HG02870 (cell line): ENCODE measurements around the gene GRIP1.

Experiments
- ATAC-seq: cut with Tn5 transposase; IDR thresholded peaks from one replicate; pipeline ENCODE4 v1.9.1; 2021; ENCODE audit warnings: mild to moderate bottlenecking, moderate library complexity; ENCODE audit not compliant: unreplicated experiment

GRIP1 gene

DNA sequence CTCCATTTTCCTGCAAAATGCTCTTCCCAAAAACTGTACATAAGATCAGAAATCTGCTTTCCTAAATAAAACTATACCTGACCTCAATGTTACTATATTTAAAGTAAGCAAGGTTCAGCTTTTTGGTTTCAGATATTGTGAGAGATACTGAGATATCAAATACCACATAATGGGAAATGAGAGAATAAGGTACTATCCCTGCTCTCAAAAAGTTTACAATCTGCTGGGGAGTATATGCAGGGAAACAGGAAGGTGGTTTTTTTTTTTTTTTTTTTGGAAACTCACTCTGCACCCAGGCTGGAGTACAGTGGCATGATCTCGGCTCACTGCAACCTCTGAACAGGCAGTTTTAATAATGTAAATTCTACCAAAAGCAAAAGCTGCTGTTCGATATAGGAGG is 327.6 kb downstream of the GRIP1 start:
- ATAC-seq, result no peak

GRCh38 chr12:66345956-66346355 is 332.9 kb downstream of the GRIP1 start:
- ATAC-seq, result no peak

DNA sequence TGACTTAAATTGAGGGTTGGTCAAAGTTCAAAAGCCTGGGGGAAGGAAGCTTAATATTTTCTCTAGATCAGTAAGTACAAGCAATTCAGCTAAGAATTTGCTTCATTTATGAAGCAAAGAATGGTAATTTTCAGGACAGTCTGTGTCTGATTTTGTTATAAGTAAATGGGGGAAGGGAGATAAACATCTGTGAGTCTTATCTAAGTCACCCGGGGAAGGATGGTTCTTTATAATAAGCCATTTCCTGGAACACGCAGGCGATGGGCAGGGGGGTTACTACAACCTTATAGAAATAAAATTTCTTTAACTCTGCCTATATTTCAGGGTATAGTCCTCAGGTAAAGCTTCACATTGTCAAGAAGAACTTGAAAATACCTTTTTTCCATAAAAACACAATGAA is 333.7 kb downstream of the GRIP1 start:
- no peak for ATAC-seq

GRCh38 chr12:66341126-66341525 is 337.8 kb downstream of the GRIP1 start:
- ATAC-seq, result no peak

GRCh38 chr12:66340131-66340530 is 338.7 kb downstream of the GRIP1 start:
- no peak for ATAC-seq

DNA sequence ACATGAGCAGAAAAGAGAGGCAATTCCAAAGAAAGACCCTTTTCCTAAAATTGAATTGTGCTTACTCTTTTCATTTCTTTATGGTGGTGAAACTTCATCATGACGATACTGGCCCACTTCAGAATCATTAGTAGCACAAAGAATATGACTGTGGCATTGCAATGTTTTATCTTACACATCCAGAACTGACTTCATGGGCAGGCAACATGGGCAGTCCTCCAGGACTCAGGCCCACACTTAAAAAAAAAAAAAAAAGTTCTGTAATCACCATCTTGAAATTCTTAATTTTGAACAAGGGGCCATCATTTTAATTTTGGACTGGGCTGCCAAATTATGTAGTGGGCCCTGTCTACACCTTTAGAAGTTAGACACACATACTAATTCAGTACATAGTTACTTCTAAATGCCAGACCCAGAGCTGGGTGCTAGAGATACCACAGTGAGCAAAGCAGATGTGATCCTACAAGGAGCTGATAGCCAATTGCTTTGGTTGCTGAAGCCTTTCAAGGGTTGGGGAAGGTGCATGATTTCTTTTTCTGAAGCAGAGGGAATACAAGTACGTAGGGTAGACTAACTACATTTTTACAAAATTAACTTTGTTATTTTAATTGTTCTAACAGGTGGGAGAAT is 341.4 kb downstream of the GRIP1 start:
- no peak for ATAC-seq

GRCh38 chr12:66335746-66336145 is 343.1 kb downstream of the GRIP1 start:
- ATAC-seq, result no peak

GRCh38 chr12:66331814-66332213 is 347.1 kb downstream of the GRIP1 start:
- ATAC-seq, result no peak

DNA sequence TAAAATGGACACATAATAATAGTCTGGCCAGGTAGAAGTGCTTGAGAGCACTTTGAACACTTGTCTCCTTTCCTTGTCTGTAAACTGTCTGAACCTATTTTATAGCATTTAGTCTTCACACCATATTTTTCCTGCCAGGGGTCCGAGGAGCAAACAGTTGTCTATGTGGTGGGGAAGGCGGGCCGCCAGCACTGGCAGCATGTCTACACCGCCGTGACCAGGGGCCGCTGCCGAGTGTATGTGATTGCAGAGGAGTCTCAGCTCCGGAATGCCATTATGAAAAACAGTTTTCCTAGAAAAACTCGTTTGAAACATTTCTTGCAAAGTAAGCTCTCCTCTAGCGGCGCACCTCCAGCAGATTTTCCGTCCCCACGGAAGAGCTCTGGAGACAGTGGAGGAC is 347.9 kb downstream of the GRIP1 start:
- no peak for ATAC-seq

- ATAC-seq, result no peak
These were observed 348.9 kb downstream of the GRIP1 start for GRCh38 chr12:66329941-66330340.

- no peak for ATAC-seq
These were observed 355.9 kb downstream of the GRIP1 start for GRCh38 chr12:66323017-66323416.

GRCh38 chr12:66321435-66321834 is 357.4 kb downstream of the GRIP1 start:
- no peak for ATAC-seq

- ATAC-seq, result no peak
These were observed 357.9 kb downstream of the GRIP1 start for GRCh38 chr12:66320996-66321395.

DNA sequence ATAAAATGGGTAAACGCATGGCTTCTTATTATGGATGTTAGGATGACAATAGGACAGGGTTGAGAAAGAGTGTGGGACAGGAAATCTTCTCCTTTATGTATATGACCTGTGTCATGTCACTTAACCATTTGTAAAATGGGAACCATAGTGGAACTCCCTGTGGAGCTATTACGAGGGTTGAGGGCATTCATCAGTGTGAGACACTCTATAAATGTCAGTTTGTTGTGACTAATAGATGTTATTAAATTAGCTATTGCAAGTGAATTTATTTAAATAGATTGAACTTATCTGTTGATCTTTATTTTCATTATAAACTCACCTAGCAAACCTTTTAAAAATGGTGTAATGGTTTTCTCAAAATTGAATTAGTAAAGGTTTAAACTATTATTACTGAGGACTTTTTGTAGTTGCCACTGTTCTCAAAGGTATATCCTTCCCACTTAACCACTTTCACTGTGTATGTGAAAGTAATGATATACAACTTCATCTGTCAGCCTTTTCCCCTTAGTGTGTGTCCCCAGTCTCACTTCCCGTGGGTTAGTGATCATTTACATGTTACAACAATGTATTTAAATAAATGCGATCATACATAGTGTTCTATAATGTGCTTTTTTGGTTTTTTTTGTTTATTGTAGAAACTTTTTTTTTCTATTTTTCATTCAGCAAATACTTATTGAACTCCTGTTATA is 359.5 kb downstream of the GRIP1 start:
- ATAC-seq, result no peak

GRCh38 chr12:66314278-66314677 is 364.6 kb downstream of the GRIP1 start:
- ATAC-seq, result no peak

DNA sequence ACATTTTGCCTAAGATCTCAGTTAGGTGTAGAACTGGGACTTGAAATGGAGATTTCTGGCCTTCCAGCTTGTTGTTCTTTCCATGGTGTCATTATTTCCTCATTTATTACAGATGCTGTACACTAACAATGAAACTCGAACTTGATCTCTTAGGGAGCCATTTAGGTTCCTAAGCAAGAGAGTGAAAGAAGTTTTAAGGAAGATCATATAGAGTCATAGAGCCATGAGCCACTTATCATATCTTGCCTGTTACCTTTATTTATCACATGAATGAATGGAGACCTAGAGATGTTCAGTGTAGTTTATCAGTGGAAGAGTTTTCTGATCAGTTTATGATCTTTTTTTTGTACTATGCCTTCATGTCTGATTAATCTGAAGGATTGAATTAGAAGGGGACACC is 366.7 kb downstream of the GRIP1 start:
- no peak for ATAC-seq

GRCh38 chr12:66309606-66310005 is 369.3 kb downstream of the GRIP1 start:
- ATAC-seq, result no peak

DNA sequence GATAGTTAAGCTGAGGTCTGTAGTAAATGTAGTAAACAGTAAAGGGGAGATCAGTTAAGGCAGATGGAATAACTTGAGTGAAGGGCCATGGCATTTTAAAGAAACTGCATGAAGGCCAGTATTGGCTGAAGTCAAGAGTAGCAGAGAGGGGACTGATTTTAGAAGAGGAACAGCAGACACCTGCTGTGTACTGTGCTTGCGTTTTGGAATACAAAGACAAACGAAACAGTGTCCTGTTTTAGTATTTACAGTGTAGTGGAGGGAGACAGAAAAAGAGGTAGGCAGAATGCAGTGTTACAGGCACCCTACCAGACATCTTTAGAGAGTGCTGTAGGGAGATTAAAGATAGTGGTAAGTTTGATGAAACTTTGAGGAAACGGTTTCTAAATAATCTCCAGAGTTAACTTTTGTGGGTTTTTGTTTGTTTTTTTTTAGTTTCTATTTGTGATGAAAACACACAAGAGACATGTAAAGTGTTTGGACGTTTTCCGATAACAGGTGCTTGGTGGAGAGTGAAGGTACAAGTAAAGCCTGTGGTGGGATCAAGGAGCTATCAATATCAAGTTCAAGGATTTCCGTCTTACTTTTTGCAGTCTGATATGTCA is 374.5 kb downstream of the GRIP1 start:
- ATAC-seq, result no peak

- ATAC-seq, result peak; percentile 22
These were observed 375.5 kb downstream of the GRIP1 start for GRCh38 chr12:66303316-66303804.

GRCh38 chr12:66302827-66303169 is 376.1 kb downstream of the GRIP1 start:
- no peak for ATAC-seq

GRCh38 chr12:66301944-66302826 is 376.7 kb downstream of the GRIP1 start, which contains the start of gene HELB:
Gene HELB, plus strand, starts transcription at chr12:66302493. Its CDS starts 111 bp downstream, at chr12:66302604.
- peak; percentile 94 for ATAC-seq
